Mesenteric fat pad (tissue), 1 donor: ENCODE measurements around the gene KSR2. TPM values are rescaled to one million over a fixed set of nuclear protein-coding genes. Genes with fewer than 3 reads are reported as not detected.

Source experiments
- DNase-seq: peaks from one replicate; pipeline ENCODE4 v3.0.0-alpha.2; 2020; ENCODE audit warnings: low spot score
- total RNA-seq: library from RNA; stranded (reverse); fragmentation: NEBNext Ultra II Directional; extraction: Animal tissue kit (Norgen Biotek cat#: 25700); gene quantifications from one replicate; pipeline ENCODE4 v1.2.1, GENCODE V29; 2021
- donor health status: DM: yes; HTN: yes; CAD: no.

Gene KSR2
- total RNA-seq, 1 donor from 2014 or later: not detected

DNA sequence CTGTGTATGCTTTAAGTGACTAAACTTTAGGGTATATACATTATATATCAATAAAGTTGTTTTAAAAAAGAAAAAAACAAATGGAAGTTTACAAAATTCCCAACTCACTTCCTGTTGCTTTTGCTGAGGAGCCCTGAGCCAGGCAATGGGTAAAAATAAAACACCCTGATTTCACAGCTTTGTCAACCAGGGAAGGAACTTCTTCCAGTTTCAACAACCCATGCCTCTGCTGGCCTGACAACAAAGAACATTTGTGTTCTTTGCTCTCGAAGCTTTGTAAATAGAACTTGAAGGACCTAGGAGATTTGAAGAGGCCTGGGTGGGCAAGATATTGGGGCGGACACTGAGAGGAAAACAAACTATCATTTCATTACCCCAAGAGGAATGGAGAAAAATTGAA lies 466.2 kb downstream of the KSR2 start:
- DNase-seq: no peak

DNA sequence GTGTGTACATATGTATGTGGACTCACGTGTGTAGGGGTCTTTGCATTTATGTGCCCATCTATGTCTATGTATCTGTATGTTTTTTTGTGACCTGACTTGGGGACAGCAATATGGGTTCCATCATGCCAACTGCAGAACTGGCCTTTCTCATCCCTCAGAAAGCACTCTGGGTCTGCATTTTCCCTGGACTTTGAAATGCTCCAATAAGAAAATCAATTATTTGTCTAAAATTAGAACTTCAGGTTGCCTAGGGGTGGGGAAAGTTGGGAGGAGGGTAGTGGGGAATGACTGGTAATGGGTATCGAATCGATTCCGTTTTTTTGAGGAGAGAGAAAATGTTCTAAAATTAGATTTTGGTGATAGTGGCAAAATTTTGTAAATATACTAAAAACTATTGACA lies 466.6 kb downstream of the KSR2 start:
- DNase-seq: no peak

DNA sequence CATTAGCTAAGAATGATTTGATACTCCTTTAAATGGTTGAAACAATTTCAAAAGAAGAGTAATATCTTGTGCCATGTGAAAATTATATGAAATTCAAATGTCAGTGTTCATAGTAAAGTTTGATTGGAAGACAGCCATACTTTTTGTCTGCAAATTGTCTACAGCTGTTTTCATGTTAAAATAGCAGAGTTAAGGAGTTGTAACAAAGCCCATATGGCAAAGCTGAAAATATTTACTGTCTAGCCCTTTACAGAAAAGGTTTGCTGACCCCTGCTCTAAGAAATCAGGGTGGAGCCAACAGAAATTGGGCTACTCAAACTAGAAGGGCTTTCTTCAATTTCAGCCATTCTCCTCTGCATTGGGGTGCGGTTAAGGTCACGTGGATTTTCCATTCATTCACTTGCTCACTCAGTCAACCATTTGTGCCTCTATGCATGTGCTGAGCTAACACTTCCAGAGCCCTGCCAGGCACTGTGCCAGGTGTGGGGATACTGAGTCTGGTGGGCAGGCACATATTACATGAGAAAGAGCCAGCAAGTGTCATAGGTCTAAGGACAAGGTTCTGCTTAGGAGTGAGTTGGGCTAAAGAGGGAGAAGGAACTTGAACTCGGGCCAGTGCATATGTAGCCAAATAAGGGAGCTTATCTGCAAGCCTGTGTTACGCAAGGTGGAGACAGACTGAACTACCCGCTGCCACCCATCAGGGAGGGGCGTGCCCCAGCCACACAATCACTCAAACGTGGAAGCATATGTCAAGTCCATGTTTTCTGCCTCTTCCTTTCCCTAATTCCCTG lies 467.5 kb downstream of the KSR2 start:
- DNase-seq: no peak

DNA sequence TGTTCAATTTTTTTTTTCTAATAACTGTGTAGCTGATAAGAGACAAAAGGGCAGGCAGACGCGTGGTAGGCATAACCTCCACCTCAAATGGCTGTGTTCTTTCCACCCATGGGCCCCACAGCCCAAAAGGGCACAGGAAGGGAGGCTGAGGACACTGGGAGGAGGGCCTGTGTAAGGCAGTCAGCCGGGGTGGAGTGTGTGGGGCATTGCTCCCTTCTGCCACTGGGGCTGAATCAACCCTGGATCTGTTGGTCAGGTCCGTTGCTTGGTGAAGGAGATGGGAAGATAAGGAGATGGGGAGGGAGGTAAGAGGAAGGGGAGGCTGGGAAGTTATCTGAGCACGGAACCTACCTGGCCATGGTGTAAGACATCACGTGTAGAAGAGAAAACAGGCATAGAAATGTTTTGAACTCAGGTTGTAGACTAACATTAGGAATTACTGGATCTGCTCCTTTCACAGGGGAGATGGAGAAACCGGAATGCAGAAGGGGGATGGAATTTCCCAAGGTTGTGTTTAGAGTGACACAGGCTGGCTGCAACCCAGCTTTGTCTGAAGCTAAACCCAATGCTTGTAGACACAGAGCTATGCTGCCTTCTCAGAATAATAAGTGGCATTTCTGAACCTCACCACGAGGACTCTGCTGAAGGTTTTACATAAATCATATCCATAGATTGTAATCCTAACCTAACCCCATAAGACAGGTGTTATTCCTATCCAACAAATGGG lies 468.9 kb downstream of the KSR2 start:
- no peak for DNase-seq

DNA sequence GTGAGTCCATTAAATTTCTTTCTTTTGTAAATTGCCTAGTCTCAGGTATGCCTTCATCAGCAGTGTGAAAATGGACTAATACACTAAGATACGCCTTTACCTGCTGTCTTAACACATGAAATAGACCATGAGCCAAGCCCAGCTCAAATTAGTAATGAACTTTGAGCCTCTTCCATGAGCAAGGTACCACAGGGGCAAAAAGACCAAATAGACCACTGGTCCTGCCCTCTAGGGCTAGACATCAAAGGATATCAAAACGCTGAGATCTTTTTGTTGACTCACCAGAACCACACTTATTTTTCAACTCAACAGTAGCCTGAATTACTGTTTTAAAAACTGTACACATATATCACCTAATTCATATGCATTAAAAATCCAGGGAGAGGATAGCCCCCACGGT lies 469.9 kb downstream of the KSR2 start:
- DNase-seq: no peak

DNA sequence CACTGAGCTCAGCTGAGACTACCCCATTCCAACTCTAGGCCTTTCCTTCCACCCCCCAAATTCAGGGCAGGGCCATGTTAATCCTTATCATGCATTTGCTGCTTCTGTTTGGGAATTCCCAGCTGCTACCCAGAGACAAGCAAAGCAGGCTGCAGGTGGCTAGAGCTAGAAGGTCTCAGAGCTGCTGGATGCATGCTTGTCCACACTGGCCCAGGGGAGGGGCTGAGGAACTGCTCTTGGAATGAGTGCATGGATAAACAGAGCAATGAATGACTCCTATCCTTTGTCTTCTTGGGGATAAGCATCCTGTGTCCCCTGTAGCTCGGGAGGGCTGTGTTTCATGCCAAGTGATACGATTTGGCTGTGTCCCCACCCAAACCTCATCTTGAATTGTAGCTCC lies 470.5 kb downstream of the KSR2 start:
- no peak for DNase-seq

DNA sequence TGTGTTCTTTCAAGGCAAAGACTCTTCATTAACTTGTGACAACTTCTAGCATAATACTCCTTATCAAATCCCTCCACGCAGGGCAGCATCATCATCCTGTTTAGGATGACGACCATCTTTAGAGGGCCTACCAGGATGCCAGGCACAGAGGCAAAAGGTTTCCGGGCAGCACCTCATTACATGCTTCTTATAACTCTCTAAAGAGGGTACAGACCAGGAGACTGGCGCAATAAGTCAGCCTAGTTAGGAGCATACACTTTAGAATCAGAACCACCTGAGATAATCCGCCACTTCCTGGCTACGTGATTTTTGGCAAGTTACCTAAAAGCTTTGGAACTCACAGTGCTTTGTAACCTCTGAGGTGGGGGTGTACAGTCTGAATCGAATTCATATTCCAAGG lies 471.4 kb downstream of the KSR2 start:
- no peak for DNase-seq

DNA sequence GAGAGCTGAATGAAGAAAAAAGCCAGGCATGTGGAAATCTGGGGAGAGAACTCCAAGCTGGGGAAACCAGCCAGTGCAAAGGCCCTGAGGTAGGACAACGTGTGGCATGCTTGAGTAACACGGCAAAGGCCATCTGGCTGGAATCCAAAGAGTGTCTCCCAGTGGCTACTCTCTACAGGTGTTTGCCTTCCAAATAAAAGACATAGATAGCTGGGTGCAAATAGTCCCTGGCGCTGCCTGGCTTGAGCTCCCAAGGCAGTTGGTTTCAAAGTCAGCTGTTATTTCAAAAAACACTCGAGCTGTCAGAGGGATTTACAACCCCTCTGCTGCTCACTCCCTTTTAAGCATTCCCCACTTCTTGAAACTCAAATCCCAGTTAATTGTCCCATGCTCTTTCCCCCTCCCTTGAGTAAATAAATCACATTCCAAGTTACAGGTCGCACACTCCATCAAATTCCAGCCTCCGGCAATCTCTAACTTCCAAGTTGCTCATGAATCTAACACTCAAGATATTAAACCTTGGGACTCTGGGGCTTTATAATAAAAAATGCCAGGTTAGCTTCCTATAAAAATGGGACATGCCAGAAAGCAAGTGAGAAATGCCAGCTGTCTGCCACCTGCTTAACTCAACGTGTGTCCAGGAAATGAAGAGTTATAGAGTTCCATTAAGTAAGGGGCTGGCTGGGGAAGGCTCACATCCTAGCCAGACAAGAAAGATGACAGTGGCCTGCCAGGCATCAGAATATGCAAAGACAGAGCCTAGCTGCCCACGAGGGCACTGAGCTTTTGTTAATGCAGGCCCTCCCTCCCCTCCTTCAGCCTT lies 473.7 kb downstream of the KSR2 start:
- peak; percentile 35 for DNase-seq

DNA sequence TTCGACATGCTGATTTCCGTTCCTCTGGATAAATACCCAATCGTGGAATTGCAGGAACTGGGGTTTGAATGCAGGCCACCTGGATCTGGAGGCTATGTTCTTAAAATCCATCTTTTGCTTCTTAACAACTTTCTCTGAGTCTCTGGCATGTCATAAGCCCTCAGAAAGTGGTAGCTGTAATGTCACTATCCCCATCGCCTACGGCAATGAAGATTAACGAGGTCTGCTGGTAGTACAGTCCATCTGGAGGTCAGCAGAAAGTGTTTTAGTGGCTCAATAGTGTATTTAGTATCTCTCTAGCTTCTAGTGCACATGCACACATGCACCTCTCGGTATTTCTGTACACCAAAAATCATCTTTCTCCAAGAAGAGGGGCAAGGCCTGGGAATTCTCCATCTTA lies 477.1 kb downstream of the KSR2 start:
- DNase-seq: no peak

DNA sequence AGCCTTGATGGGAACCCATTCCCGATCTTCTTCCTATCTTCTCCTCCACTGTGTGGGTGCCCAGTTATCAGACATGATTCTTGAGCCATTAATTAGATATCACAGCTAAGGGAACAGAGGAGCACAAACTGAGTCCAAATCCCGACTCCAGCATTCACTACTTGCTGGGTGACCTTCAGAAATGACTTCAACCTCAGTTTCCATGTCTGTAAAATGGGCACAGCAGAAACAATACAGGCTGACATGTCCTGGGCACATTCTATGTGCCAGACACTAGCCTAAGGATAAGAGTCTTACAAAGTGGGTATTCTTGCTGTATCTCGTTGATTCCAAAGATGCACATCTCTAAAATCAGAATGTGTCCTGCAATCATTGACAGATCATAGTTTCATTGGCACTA lies 478.7 kb downstream of the KSR2 start:
- DNase-seq: no peak

DNA sequence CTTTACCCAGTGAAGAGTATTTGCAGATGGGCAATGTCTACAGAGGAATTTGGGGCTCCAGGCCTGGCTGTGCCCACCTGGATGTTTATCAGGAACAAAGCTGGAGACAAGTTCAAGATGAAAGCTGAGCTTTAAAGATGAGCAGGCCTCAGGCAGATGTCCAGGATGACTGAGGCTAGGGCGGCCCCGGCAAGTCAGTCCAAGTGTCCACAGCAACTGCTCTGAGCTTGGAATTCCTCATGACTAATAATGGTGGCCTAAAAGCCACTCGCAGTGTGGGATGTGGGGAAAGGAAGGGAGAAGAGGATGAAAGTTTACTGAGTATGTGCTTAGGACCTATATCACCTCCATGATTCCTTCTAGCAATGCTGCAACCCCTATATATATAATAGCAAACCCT lies 479.1 kb downstream of the KSR2 start:
- peak; percentile 37 for DNase-seq

DNA sequence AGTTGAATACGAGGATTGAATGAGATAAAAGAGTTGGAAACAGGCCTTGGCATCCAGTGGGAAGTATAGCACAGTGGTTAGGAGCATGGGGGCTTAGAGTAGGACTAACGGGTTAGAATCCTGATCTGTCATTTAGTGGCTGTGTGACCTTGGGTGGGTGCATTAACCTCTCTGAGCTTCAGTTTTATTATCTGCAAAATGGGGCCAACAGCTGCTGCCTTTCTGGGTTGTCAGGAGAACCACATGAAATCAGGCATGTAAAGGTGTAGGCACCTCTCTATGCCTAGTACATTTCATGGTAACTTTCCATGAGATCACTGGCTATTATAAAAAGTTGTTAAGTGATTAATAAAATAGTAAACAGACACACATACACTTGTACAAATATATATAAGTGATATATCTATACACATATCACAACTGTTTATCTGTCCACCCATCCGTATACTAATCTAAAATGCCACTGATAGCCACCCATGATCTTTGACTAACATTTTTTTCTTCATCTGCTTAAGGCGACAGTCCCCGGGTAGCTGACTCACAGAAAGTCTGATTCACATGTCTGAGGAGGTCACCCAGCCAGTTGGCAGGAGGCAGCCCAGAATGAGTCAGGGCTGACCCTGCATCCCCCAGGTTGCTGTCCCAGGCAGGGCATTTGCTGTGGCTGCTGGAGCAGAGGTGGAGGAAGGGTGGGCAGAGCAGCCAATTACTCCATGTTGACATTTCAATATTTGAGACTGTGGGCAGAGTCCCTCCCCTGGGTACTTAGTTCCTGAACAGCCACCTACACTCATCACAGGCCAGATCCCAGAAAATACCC lies 481.7 kb downstream of the KSR2 start:
- peak; percentile 83 for DNase-seq

DNA sequence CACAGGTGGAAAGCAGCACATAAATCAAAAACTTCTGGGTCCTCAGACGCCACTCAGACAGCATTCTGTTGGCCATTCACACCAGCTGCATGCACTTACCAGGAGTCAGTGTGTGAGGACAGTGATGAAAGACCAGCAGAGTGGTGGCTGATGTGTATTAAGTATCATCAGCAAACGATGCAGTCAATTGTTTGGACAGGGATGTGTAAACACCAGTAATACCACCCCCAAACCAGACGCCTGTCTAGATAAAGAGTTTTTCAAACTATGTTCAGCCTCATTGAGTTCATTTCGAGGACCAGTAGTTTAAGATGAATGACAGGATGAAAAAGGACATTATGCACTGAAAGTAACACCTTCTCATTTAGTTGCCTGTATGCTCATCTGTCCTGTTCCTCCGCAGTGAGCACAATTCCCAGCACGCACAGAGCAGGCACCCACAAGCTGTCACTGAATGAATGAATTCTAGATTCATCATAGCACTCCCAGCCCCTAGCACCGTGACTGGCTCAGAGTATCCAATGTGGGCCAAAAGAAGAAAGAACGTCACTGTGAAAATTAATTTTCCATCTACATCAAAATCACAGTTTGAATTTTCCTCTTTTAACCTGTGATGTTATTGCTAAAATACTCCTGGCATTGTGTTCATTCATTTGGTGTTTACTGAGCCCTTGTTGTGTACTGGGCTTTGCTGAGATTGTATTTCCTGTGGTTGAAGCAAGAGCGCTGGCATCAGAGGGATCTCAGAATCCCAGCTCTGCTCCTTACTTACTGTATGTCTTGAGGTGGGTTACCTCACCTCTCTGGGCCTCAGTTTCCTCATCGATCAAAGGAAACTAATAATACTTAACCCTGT lies 482.6 kb downstream of the KSR2 start:
- peak; percentile 33 for DNase-seq

DNA sequence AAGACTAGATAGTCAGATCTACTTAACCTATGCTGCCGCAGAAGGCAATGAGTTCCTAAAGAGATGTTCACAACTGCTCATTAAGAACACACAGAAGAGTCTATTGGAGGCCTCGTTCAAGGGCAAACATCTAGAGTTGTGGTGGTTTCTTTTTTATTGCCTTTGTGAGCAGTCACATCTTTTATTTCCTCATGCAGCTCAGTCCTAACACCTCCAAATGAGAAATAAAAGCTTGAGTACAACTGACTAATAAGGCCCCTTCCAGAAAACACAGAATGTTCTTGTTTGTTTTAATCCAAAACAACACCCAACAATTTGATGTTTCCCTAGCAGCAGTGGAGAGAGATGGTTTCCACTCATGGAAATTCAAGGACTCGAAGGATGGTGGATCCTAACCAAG lies 483.9 kb downstream of the KSR2 start:
- DNase-seq: no peak

DNA sequence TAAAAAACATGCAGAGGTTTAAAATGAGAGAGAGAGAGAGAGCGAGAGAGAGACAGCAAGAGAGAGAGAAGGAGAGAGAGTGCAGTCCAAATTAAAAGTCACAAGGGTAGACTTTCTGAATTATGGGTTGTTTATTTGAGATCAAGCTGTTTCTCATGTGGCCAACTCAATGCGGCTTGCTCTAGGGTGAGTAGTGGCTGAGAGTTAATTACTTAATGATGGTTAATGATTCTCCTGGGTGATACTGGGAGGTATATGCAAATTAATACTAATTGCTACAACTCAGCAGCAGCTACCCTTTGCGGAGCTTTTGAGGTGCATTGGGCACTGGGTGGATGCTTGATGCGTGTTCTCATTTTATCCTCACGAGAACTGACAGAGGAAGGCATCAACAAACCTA lies 485.3 kb downstream of the KSR2 start:
- DNase-seq: peak; percentile 1

DNA sequence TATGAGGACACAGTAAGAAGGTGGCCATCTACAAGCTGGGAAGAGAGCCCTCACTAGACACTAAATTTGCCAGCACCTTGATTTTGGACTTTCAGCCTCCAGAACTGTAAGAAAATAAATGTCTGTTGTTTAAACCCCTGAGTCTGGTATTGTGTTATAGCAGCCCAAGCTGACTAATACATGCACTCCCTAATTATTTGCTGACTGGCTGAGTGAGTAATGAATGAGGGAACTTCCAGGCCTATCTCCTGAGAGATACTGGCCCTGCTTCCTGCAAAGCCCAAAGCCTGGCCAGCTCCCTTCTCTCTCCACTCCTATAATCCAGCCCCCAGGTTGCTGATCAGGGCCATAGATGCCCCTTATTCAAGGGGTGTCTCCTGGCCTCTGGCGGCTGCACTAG lies 487.3 kb downstream of the KSR2 start:
- no peak for DNase-seq

DNA sequence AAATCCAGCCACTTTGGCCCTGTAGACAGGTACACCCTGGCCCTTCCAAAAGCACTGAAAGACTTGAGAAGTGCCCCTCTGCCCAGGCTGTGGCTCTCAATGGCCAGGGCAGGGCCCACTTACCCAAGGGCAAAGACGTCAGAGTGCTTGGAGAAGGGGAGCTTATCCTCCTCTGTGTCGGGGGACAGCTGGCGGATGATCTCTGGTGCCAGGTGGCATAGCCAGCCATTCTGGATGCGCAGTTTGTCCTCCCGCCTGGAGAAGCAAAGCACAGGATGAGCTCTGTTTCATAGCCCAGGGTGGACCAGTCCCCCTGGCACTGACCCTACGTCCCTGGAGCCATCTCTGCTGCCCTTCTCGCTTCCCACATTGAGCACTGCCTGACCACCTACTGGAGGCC lies 492.4 kb downstream of the KSR2 start:
- no peak for DNase-seq

DNA sequence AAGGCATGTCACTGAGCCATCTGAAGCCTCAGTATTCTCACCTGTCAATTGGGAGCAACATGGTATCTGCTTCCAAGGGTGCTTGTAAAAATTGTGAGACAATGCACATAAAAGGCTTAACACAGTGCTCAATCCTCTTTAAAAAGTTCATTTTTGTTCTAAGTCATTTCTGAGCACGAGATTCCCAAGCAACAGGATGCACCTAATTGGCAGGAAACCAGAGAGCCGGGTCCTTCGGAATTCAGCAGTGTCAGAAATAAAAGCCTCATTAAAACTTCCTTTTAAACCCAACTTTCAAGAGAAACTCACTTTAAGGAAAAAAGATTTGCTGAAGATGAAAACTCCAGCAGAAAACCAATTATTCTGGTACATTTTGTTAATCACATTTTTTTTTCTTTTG lies 494.9 kb downstream of the KSR2 start:
- no peak for DNase-seq

DNA sequence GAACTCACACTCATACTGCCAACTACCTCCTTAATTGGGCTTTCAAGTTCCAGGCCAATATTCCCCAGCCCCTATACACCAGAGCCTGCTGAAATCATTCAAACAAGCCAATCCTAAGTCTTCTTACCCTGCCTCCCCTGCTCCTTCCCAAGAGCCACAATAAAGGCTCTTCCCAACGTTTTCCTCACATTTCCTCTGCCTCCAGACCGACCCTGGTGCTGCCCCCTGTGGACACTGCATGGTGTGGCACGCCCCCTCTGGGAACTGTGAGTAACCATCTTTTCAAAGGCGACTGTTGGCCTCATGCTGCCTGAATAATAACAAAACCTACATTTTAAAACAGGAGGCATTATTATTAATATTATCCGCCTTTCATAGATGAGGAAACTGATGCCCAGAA lies 495.8 kb downstream of the KSR2 start:
- DNase-seq: no peak

DNA sequence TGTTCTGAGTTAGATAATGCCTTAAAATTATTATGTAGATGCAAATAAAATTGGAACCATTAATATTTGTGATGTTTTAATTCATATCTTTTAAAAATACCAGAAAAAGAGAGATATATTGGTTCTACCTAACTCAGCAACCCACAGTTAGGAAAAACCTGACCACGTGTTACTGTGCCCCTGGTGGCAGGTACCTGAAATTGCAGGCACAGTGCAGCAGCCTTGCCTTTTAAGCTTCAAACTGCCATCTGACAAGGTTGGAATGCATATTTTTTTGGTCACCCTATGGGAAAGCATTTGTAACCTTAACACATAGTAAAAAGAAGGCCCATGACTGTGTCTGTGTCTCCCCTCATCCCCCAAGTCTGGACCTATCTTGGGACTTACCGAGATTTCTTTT lies 498.0 kb downstream of the KSR2 start:
- no peak for DNase-seq
